ENCODE results near the gene ACAA2. TPM values are rescaled to one million over a fixed set of nuclear protein-coding genes. Genes with fewer than 3 reads are reported as not detected.

The ACAA2 gene
- total and polyA plus RNA-seq, 5 donors from 2014 or later = 16.1 to 91.9 (median 69.6) TPM

DNA sequence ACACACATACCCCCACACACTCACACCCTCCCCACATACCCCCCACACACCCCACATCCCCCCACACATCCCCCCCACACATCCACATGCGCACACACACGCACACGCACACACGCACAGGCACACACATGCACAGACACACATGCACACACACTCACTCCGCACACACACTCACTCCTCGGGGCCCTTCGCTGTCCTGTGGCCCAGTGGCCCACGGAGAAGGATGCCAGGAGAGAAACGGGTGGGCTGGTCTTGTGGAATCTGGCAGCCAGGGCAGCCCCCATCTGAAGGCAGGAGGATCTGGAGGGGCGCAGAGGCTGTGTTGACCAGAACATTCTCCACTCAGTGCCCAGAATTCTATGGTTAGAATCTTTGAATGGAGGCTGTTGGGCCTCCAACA, 51.6 kb downstream of the ACAA2 start:
- no peaks in the 10 kb centered on the region for H3K4me1 ChIP-seq (ENCODE audit: control insufficient read depth, insufficient read depth, low read length, poor library complexity, severe bottlenecking)
- no peaks in the 10 kb centered on the region for H3K27me3 ChIP-seq (ENCODE audit: control insufficient read depth, insufficient read depth, low read length)
- no peaks in the 10 kb centered on the region for H3K9me3 ChIP-seq (ENCODE audit: control insufficient read depth in 2 of 2, low read length in 2 of 2)
- Mint-ChIP-seq H3K36me3 (no peaks in the 10 kb centered on the region), H3K27ac (no peak overlapping the region), H3K4me3 (no peak overlapping the region), H3K4me1 (peaks cover 0 to 7% (median 6%) of the 10 kb centered on the region in 4 donors), H3K27me3 (no peaks in the 10 kb centered on the region), H3K9me3 (peaks cover 0 to 1% (median 0%) of the 10 kb centered on the region in 7 donors)
- ATAC-seq (ENCODE audit: low read depth in 2 of 2) (no peak), DNase-seq (no peak)
- H3K4me3 ChIP-seq (ENCODE audit: low read depth, low read length) = no peak overlapping the region
- H3K27ac ChIP-seq (ENCODE audit: insufficient read depth, low read length, poor library complexity, severe bottlenecking) = no peak overlapping the region
- no peaks in the 10 kb centered on the region for H3K36me3 ChIP-seq (ENCODE audit: control insufficient read depth, insufficient read depth, low read length)

DNA sequence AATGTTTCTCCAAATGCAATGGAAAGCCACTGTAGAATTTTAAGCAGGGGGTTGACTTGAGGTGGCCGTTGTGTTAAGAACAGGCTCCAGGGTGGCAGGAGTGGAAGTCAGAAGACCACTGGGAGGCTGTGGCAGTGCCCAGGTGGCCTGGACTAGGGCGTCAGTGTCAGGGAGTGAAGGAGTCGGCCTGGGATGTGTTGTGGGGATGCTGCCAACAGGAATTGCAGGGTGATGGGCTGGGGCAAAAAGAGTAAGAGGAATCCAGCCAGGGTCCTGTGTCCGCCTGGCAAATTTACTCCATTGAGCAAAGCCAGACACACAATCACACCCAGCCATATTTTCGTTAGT, 55.1 kb downstream of the ACAA2 start:
- no peak for DNase-seq
- H3K36me3 Mint-ChIP-seq = no peaks in the 10 kb centered on the region
- peaks cover 0 to 1% (median 0%) of the 10 kb centered on the region in 4 donors for H3K4me1 Mint-ChIP-seq
- no peaks in the 10 kb centered on the region for H3K36me3 ChIP-seq (ENCODE audit: control insufficient read depth, insufficient read depth, low read length)
- no peak overlapping the region for H3K4me3 ChIP-seq (ENCODE audit: low read depth, low read length)
- no peaks in the 10 kb centered on the region for H3K27me3 ChIP-seq (ENCODE audit: control insufficient read depth, insufficient read depth, low read length)
- no peak overlapping the region for H3K27ac Mint-ChIP-seq
- H3K9me3 Mint-ChIP-seq = peaks cover 0 to 4% (median 0%) of the 10 kb centered on the region in 7 donors
- H3K9me3 ChIP-seq (ENCODE audit: control insufficient read depth in 2 of 2, low read length in 2 of 2) = peaks cover 0 to 2% of the 10 kb centered on the region in 2 experiments
- no peaks in the 10 kb centered on the region for H3K4me1 ChIP-seq (ENCODE audit: control insufficient read depth, insufficient read depth, low read length, poor library complexity, severe bottlenecking)
- H3K27ac ChIP-seq (ENCODE audit: insufficient read depth, low read length, poor library complexity, severe bottlenecking) = no peak overlapping the region
- no peak for ATAC-seq (ENCODE audit: low read depth in 2 of 2)
- no peak overlapping the region for H3K4me3 Mint-ChIP-seq
- peaks cover 5% of the 10 kb centered on the region for H3K27me3 Mint-ChIP-seq

- no peak overlapping the region for H3K4me3 ChIP-seq (ENCODE audit: low read depth, low read length)
- peaks cover 0 to 2% (median under 1%) of the 10 kb centered on the region in 4 donors for H3K4me1 Mint-ChIP-seq
- no peak overlapping the region for H3K4me3 Mint-ChIP-seq
- no peak overlapping the region for H3K27ac ChIP-seq (ENCODE audit: insufficient read depth, low read length, poor library complexity, severe bottlenecking)
- no peak overlapping the region for H3K27ac Mint-ChIP-seq
- H3K4me1 ChIP-seq (ENCODE audit: control insufficient read depth, insufficient read depth, low read length, poor library complexity, severe bottlenecking) = no peaks in the 10 kb centered on the region
- H3K9me3 ChIP-seq (ENCODE audit: control insufficient read depth in 2 of 2, low read length in 2 of 2) = peaks cover 0 to 2% of the 10 kb centered on the region in 2 experiments
- no peak for ATAC-seq (ENCODE audit: low read depth in 2 of 2)
- no peaks in the 10 kb centered on the region for H3K36me3 Mint-ChIP-seq
- H3K27me3 ChIP-seq (ENCODE audit: control insufficient read depth, insufficient read depth, low read length) = no peaks in the 10 kb centered on the region
- DNase-seq = no peak
- H3K9me3 Mint-ChIP-seq = peaks cover 0 to 4% (median 0%) of the 10 kb centered on the region in 7 donors
- no peaks in the 10 kb centered on the region for H3K36me3 ChIP-seq (ENCODE audit: control insufficient read depth, insufficient read depth, low read length)
- peaks cover 5% of the 10 kb centered on the region for H3K27me3 Mint-ChIP-seq
Measured at GRCh38 chr18:49757513-49758262, 55.6 kb downstream of the ACAA2 start.

DNA sequence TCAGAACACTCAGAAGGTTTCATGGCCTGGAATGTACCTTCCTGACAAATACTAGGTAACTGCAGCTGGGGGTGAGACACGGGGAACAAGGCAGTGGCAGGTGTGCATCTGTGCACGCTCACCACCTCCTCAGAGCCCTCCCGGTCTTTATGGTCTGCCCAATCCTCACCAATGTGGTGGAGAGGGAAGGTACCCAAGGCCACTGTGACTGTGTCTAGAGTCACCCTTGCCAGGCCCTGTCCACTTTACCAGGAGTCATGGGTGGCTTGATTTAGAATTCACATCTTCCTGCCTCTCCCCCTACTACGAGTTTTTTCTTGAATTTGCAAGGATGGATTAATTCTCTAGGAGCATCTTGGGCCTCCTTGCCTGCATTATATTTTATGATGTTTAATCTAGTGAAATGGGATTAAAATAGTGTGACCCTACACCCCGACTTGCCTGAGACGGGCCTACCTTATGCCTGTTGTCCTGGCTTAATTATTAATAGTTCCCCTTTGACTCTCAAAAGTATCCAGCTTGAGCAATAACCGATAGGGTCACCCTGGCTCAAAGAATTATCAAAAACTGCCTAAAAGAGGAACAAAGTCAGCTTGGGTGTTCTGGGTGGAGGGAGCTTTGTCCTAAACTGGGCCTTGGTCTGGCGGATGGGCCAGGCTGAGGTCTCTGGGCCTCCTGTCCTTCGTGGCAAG, 56.5 kb downstream of the ACAA2 start:
- peaks cover 0 to 10% (median 5%) of the 10 kb centered on the region in 4 donors for H3K4me1 Mint-ChIP-seq
- H3K27me3 ChIP-seq (ENCODE audit: control insufficient read depth, insufficient read depth, low read length) = no peaks in the 10 kb centered on the region
- peaks cover 0 to 2% of the 10 kb centered on the region in 2 experiments for H3K9me3 ChIP-seq (ENCODE audit: control insufficient read depth in 2 of 2, low read length in 2 of 2)
- H3K4me3 ChIP-seq (ENCODE audit: low read depth, low read length) = no peak overlapping the region
- no peaks in the 10 kb centered on the region for H3K36me3 Mint-ChIP-seq
- H3K27me3 Mint-ChIP-seq = peaks cover 5% of the 10 kb centered on the region
- H3K4me3 Mint-ChIP-seq = no peak overlapping the region
- no peak for ATAC-seq (ENCODE audit: low read depth in 2 of 2)
- H3K27ac Mint-ChIP-seq = no peak overlapping the region
- no peak overlapping the region for H3K27ac ChIP-seq (ENCODE audit: insufficient read depth, low read length, poor library complexity, severe bottlenecking)
- peaks cover 5% of the 10 kb centered on the region for H3K4me1 ChIP-seq (ENCODE audit: control insufficient read depth, insufficient read depth, low read length, poor library complexity, severe bottlenecking)
- H3K9me3 Mint-ChIP-seq = peaks cover 0 to 4% (median 0%) of the 10 kb centered on the region in 7 donors
- no peak for DNase-seq
- H3K36me3 ChIP-seq (ENCODE audit: control insufficient read depth, insufficient read depth, low read length) = no peaks in the 10 kb centered on the region

- H3K4me1 ChIP-seq (ENCODE audit: control insufficient read depth, insufficient read depth, low read length, poor library complexity, severe bottlenecking) = peaks cover 12% of the 10 kb centered on the region
- peaks cover 5% of the 10 kb centered on the region for H3K27me3 Mint-ChIP-seq
- DNase-seq (no peak), ATAC-seq (ENCODE audit: low read depth in 2 of 2) (no peak)
- H3K27ac Mint-ChIP-seq = peak overlapping the region in 1 of 3 donors; percentile 69
- no peak overlapping the region for H3K4me3 Mint-ChIP-seq
- no peak overlapping the region for H3K27ac ChIP-seq (ENCODE audit: insufficient read depth, low read length, poor library complexity, severe bottlenecking)
- peaks cover 0 to 2% of the 10 kb centered on the region in 2 experiments for H3K9me3 ChIP-seq (ENCODE audit: control insufficient read depth in 2 of 2, low read length in 2 of 2)
- no peaks in the 10 kb centered on the region for H3K27me3 ChIP-seq (ENCODE audit: control insufficient read depth, insufficient read depth, low read length)
- H3K4me1 Mint-ChIP-seq = peaks cover 0 to 17% (median 8%) of the 10 kb centered on the region in 4 donors
- H3K36me3 Mint-ChIP-seq = no peaks in the 10 kb centered on the region
- H3K4me3 ChIP-seq (ENCODE audit: low read depth, low read length) = no peak overlapping the region
- H3K9me3 Mint-ChIP-seq = peaks cover 0 to 4% (median 0%) of the 10 kb centered on the region in 7 donors
- H3K36me3 ChIP-seq (ENCODE audit: control insufficient read depth, insufficient read depth, low read length) = no peaks in the 10 kb centered on the region
Measured at GRCh38 chr18:49756135-49756534, 57.2 kb downstream of the ACAA2 start.

DNA sequence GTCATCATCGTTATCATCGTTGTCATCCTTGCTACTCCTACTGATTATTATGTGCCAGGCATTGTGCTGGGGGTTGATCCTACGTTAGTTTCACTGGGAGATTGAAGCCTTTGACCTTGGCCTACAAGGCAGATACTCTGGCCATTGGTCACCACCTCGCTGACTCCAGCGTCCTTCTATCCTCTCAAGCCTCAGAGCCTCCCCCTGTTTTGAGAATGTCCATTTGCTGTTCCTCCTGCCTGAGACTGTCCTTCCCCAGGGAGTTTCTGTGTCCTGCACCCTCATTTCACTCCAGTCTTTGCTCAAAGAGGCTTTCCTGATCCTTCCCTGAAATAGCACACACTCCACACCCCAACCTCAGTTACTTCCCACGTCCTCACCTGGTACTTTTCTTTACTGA, 57.8 kb downstream of the ACAA2 start:
- Mint-ChIP-seq H3K4me1 (peaks cover 0 to 19% (median 8%) of the 10 kb centered on the region in 4 donors), H3K36me3 (no peaks in the 10 kb centered on the region), H3K4me3 (no peak overlapping the region), H3K27ac (no peak overlapping the region), H3K9me3 (peaks cover 0 to 4% (median 0%) of the 10 kb centered on the region in 7 donors), H3K27me3 (peaks cover 5% of the 10 kb centered on the region)
- Histone ChIP-seq H3K27me3 (ENCODE audit: control insufficient read depth, insufficient read depth, low read length) (no peaks in the 10 kb centered on the region), H3K4me1 (ENCODE audit: control insufficient read depth, insufficient read depth, low read length, poor library complexity, severe bottlenecking) (peaks cover 14% of the 10 kb centered on the region), H3K4me3 (ENCODE audit: low read depth, low read length) (no peak overlapping the region), H3K27ac (ENCODE audit: insufficient read depth, low read length, poor library complexity, severe bottlenecking) (no peak overlapping the region), H3K36me3 (ENCODE audit: control insufficient read depth, insufficient read depth, low read length) (no peaks in the 10 kb centered on the region), H3K9me3 (ENCODE audit: control insufficient read depth in 2 of 2, low read length in 2 of 2) (peaks cover 0 to 2% of the 10 kb centered on the region in 2 experiments)
- no peak for DNase-seq
- no peak for ATAC-seq (ENCODE audit: low read depth in 2 of 2)

DNA sequence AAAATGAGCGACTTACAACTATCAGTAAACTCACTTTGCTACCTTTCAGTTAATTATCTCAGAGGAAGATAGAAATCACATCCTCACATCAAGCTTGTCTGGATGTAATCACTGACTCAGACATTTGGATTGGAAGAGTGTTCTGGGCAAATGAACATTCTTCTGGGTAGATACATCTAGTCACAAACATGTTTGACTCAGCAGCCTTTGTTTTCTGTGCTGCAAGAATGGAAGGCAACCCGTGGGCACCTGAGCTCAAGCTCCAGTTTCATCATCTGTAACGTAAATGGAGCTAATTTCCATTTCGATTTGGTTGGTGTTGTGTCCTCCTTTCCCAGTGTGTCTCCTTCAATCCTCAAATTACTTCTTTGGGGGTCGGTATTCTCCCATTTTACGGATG, 58.5 kb downstream of the ACAA2 start:
- H3K4me3 Mint-ChIP-seq = no peak overlapping the region
- peaks cover 0 to 4% (median 0%) of the 10 kb centered on the region in 7 donors for H3K9me3 Mint-ChIP-seq
- H3K9me3 ChIP-seq (ENCODE audit: control insufficient read depth in 2 of 2, low read length in 2 of 2) = peaks cover 0 to 2% of the 10 kb centered on the region in 2 experiments
- ATAC-seq (ENCODE audit: low read depth in 2 of 2) (no peak), DNase-seq (no peak)
- H3K4me1 Mint-ChIP-seq = peaks cover 0 to 19% (median 9%) of the 10 kb centered on the region in 4 donors
- no peak overlapping the region for H3K27ac Mint-ChIP-seq
- no peaks in the 10 kb centered on the region for H3K36me3 ChIP-seq (ENCODE audit: control insufficient read depth, insufficient read depth, low read length)
- no peak overlapping the region for H3K27ac ChIP-seq (ENCODE audit: insufficient read depth, low read length, poor library complexity, severe bottlenecking)
- peaks cover 14% of the 10 kb centered on the region for H3K4me1 ChIP-seq (ENCODE audit: control insufficient read depth, insufficient read depth, low read length, poor library complexity, severe bottlenecking)
- peaks cover 5% of the 10 kb centered on the region for H3K27me3 Mint-ChIP-seq
- H3K4me3 ChIP-seq (ENCODE audit: low read depth, low read length) = no peak overlapping the region
- no peaks in the 10 kb centered on the region for H3K36me3 Mint-ChIP-seq
- no peaks in the 10 kb centered on the region for H3K27me3 ChIP-seq (ENCODE audit: control insufficient read depth, insufficient read depth, low read length)
